NCI-H2171 (cell line): Measurements from ENCODE around the gene PTPRK.
"Not testable (repeated sequence)": the region's sequence is repeated elsewhere in the genome, so short reads cannot be mapped to it uniquely, and the experiment has no call there.

ENCODE experiments used
- DNase-seq: peaks from one replicate; lab custom pipeline; 2025; lab: John Stamatoyannopoulos, UW

PTPRK gene

DNA sequence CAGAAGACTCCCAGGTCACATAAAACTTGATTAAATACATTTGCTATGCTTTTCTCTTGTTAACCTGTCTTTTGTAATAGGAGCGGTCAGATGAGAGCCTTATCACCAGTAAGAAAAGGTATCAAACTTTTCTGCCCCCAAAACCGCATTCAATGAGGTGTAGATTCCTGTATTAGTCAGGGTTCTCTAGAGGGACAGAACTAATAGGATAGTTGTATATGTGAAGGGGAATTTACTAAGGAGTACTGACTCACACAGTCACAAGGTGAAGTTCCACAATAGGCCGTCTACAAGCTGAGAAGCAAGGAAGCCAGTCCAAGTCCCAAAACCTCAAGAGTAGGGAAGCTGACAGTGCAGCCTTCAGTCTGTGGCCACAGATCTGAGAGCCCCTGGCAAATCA lies 32.7 kb downstream of the PTPRK start:
- no peak for DNase-seq

DNA sequence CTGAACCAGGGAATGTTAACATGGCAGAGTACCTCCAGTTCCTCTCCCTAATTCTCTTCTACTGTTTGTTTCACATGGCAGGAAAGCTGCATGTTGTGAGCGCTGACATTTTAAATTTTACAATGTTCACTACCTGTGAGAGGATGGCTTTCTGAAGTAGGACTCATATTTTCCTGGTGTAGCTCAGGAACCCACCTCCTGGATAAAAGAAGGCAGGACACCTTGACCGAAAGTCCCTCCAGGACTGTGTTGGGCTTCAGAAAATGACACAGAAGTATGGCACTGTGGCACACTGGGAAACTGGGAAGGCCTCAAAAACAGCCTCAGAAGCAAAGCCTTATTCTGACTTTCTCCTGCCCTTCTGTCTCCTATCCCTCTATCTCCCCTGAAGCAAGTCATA lies 33.3 kb downstream of the PTPRK start:
- no peak for DNase-seq

DNA sequence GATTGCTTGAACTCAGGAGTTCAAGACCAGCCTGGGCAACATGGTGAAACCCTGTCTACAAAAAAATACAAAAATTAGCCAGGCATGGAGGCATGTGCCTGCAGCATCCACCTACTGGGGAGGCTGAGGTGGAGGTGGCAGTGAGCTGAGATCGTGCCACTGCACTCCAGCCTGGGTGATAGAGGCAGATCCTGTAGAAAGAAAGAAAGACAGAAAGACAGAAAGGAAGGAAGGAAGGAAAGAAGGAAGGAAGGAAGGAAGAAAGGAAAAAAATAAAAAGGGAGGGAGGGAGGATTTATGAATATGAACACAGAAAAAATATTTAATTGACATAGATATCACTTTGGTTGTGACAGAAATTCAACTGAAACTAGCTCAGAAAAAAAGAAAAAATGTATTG lies 33.8 kb downstream of the PTPRK start:
- not testable (repeated sequence) for DNase-seq

DNA sequence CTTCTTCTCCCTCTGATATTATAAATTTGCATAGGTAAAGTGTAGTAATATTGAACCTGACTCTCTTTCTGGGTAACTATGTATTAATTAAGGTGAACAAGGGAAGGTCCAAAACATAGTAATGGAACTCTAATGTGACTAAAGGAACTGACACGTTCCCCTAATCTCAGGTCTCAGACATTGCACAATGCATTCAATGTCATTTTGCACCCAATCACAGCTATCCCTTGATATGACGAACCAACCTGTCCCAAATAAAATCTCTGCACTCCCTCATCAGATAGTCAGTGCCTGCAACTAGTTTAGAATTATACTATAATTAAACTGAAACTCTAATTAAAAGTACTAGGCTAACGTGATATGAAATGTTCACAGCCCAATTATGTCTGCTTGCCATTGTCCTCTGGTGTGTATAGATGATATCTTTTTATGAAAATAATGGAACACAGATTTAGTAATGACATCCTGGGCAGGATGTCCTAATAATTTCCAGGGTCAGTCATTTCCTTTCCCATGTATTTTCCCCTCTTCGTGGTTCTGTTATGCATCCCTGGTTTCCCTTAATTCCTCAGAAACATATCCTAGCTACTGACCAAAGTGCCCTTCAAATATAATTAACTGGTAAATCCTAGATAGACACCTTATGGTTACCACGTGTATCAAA lies 36.8 kb downstream of the PTPRK start:
- no peak for DNase-seq

DNA sequence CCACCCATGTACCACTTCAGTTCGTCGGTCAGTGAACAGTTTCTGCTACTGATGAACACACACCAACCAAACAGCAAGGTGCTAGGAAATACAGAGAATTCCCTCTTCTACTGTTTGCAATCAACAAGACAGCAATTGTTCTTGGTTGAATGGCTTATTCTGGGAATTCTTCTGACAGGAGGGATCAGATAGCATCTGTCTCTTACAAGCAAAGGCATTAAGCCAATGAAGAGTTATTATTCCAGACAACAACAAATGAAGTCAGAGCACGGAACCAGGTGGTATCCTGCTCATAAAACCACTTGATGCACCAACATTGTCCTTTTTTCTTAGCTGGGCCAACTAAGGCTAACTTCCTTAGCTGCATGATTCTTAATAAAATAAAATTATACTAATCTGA lies 37.8 kb downstream of the PTPRK start:
- DNase-seq, result peak; percentile 62

DNA sequence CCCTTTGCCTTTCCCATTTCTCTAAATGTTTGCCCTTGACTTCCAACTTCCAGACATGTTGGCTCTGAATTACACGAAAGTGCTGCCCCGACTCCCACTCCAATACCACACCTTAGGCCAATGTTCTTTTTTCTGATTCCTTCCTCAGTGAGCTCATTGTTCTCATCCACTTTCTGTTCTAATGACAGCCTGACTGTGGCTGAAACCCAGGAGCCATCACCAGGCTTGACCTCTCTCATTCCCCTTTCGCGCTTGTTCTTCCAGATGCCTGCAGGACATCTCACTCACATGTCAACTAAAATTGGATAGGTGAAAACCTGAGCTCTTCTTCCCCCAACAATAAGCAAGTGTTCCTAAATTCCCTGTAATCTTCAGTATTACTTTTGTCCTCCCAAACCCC lies 40.4 kb downstream of the PTPRK start:
- DNase-seq, result no peak

DNA sequence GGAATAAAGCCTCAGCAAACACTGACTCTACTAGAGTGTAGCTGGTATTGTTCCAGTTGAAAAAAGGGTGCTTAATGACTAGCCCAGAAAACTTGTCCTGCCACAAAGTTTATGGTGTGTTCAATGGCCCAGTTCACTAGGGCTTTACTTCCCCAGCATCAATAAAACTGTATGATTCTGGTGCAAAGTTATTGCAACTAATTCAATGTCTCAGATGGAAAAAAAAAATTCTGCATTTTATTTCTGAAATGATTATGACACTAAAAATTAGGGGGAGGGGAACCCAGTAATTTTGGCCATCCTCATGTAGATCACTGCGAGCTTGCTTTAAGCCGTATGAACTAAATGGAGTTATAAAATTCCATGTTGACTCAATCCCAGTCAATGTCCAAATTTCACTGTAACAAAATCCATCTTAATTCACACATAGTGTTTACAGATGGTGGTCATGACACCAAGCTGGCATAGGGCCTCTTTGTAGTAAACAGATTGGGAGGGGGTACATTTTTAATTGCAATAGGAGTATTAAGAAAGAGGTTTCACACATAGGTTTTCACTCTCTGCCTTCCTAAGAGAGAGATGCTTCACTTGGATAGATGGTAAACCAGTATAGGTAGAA lies 41.2 kb downstream of the PTPRK start:
- no peak for DNase-seq

DNA sequence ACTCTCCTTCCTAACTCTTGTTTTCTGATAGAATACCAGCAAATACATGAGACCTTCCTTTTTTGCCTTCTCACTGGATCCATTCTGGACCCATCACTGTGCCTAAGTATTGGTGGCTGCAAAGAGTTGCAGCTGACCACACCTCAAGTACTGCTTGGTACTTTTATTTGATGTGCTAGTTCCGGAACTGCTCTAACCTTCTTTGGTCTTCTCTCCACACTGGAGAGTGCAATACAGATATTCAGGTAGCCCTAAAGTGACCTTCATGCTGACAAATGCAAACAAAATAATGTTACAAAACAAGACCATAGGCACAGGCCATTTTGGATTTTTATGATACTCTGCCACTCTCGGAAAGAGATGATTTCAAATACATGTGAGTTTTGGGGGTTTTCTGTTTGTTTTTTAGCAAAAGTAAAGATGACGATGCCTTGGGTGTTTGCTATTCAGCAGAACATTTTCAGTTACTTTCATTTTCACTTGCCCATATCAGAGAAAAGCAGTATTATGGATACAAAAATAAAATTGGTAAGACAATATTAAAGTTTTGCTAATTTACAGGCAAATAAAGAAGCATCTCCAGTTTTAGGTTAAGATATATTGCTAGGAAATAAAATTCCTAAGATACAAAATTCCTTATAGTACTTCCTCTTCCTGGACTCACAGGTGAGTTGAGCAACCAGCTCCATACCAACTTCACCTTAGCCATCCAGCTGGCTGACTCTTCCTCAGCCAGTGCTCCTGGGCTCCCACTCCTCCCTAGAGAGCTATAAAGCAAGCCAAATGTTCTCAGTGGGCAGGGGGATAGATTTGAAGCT lies 42.0 kb downstream of the PTPRK start:
- no peak for DNase-seq

DNA sequence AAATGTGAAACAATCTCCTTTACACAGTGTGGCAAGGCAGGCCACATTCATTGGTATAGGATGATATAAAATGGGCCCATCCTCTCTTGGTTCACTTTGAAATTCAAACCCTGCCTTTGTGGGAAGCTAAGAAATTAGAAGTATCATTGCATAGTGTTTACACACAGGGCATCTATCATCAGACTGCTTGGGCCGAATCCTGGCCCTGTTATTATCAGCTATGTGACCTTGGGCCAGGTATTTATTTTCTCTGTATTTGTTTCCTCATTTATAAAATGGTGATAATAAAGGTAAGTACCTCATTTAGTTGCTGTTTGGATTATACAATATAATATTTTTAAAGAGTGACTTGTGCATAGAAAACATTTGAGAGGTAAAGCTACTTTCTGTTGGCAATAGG lies 45.5 kb downstream of the PTPRK start:
- no peak for DNase-seq

DNA sequence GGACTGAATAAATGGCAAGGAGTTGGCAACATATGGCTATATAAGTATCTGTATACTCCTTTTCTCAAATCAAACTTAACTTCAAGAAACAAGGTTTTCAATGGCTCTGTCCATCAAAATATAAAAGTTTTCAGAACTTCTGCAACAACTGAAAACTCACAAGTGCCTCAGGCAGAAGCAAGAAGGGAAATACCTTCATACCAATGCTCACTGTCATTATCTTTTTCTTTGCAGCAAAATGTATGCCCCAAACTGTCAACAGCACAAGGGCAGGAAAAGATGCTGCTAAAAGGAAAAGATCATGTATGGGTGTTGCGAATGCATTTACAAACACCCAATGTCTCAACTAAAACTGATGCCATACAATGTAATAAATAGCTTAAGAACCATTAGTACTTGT lies 45.9 kb downstream of the PTPRK start:
- DNase-seq, result no peak

DNA sequence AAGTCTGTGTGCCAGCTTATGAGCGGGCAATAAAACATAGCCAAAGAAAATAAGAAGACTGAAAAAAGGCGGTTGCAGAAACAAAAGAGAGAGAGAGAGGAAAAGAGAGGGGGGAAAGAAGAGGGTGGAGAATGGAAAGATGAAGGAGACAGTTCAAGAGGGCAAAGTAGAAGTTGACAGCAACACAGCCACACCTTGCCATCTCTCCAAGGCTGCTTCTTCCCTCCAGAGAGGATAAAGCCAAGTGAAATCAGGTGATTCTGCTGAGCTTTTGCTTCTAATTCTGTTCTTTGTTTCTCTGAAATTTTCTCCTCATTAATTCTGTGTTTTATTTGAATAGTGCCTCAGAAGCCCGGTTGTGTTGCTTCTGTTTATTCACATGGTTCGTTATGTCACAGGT lies 48.5 kb downstream of the PTPRK start:
- no peak for DNase-seq

DNA sequence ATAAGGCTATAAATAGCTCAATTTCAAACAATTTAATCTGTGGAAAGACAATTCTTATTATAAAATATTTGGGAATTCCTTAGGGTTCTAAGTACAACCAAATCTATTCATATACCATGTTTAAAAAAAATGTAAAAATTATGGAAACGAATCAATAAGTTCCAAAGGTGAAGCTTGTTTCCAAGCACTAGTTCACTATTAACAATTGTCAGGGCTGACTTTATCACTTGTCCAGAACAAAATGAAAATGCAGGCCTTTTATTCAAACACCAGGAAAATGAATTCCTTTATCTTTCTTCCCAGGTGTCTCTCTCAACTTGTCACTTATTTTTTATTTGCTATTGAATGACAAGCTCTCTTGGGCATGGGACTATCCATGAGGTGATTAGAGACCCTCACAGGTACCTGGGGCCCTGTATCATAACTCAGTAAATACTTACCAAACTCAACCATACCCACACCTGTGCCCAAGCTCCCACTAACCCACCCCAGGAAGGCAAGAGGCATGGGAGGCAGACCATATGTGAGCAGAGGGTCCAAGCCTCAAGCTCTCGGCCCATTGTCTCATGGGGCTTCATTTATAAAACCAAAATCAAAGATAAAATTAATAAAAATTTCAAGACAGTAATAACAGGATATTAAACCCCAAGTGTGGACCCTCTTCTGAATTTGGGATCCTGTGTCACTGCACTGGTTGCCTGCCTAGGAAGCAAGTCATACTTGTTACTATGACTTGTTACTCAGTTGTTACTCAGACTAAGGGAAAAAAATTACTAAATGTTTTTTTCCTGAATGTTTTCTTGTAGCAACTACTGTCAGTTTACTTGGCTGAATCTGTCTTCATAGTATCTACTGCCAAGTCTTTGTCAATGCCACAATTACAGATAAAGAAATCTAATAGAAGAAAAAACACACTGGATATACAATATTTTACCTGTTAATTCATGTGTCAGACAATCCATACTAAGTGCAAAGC lies 54.7 kb downstream of the PTPRK start:
- no peak for DNase-seq

DNA sequence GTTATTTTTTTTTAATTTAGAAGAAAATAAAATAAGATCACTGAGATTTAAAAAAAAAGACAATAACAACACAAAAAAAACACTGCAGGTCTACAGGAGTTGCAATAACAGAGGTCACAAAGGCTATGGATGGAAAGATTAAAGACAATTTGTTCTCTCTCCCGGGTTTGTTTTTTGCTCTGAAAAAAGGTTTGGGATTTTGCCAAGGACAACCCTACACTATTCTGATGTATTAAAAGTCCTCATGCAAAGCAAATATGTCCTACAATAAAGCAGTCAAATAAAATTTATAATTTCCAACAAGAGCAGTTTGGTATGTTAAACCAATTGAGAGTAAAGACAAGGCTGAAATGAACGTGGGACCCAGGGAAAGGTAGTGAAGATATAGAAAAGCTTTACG lies 55.6 kb downstream of the PTPRK start:
- peak; percentile 9 for DNase-seq

DNA sequence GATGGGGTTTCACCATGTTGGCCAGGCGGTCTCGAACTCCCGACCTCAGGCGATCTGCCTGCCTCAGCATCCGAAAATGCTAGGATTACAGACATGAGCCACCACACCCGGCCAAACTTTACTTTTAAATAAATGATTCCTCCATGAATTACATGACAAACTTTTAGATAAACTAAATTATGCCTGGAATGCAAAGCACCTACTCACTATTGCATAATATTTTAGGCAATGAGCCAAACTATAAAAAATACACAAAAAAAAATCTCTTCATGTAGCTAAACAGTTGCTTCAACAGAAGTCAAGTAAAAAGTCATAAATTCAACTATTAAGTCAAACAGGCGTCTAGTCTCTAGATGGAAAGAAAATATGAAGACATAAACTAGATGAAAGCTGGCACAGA lies 56.5 kb downstream of the PTPRK start:
- no peak for DNase-seq

DNA sequence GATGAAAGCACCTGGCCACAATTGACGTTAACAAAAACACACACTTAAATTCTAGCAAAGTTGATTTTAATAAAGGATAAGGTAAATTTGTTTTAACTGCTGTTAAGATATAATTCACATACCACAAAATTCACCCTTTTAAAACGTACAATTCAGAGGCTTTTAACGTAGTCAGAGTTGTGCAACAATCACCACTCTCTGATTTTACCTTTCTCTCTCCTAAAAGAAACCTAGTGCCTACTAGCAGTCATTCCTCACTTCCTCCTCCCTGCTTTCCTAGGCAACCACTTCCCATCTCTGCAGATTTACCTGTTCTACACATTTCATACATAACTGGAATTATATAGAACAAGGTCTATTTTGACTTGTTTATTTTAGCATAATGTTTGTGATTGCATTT lies 58.9 kb downstream of the PTPRK start:
- no peak for DNase-seq

DNA sequence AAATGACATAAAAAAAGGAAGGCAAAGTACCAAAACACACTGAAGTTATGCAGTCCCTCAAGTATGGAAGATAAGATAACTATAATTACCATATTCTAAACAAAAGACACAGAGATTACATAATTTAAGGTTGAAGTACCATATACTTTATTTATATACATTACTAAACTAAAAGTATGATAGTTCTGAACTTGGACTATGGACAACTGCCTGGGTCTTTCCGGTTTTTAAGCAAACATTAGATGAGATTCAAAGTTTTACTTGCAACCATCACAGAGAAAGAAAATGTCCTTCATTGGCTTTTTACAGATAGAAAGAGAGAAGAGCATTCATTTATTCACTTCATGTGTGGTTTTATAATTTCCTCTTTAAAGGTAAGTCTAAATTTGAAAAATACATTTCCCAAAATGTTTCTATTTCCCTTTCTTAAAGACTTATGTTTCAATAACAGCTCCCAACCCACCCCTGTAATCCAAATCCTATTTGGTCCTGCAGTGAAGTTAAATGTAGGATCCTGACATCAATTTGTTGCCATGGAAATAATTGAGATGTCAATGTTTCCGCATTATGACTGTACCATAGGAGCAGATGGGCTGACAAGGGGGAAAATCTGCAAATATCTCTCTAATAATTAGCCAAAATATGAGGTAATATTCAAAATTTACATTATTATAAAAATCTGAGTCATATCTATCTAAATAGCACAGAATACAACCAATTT lies 63.7 kb downstream of the PTPRK start:
- no peak for DNase-seq

DNA sequence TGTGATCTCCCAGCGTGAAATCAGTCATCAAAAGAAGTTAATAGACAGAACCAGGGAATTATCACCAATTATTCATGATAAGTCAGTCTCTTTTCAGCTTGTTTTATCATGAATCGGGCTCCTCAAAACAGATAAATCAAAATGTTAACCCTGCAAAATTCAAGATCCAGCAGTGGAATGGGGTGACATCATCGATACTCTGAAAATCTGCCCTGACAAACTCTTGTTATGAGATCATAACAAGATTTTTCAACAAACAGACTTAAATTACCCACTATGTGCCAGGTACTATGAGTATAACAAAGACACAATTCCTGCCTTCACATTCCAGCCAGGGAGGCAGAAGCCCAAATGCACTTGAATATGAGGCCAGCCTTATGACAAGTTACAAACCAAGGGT lies 64.4 kb downstream of the PTPRK start:
- no peak for DNase-seq

DNA sequence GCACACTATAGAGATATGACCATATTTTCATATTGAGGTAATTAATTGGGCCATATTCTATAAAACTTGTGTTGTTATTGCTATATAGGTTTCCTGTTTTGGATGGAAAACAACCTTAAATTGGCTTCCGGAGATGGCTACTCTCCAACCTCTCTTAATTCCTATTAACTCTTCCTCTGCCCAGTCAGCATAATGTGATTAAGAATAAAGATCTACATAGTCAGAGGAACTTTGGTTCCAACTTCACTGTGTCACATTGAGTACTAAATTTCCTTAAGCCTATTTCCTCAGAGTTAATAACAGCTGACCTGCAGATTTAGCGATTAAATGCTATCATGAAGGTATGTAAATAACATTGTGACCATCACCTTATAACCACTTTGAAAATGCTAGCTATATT lies 67.7 kb downstream of the PTPRK start:
- DNase-seq, result no peak

DNA sequence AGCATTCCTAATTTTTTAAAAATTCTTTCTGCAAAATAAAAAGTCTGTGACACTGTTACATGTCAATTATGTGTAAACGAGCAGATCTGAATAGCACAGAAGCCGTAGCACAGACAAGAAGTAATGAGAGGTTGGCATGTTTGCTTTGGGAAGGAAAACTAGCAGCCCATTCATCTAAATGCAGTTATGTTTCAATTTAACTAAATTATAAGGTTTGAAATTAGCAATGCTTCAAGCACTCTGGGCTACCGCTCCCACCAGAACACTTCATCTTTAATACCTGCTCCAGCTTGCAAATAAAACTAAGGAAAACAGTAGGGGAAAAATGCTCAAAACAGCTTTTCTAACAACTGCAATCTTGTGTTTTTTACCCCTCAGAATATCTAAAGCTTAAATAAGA lies 73.9 kb downstream of the PTPRK start:
- no peak for DNase-seq

DNA sequence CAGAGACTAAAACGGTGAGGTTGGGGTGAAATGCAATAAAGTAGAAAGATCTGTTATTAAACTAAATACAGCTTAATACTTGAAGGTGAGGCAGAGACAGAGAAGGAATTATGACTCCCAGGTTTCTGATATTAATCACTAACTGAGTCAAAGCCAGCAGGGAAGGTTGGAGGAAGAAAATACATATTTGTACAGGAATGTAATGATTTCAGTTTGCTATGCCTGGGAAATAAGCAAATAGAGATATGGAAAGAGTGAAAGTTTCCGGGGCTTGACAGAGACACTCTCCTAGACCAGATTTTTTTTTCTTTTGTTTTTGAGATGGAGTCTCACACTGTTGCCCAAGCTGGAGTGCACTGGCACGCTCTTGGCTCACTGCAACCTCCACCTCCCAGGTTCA lies 76.8 kb downstream of the PTPRK start:
- no peak for DNase-seq

DNA sequence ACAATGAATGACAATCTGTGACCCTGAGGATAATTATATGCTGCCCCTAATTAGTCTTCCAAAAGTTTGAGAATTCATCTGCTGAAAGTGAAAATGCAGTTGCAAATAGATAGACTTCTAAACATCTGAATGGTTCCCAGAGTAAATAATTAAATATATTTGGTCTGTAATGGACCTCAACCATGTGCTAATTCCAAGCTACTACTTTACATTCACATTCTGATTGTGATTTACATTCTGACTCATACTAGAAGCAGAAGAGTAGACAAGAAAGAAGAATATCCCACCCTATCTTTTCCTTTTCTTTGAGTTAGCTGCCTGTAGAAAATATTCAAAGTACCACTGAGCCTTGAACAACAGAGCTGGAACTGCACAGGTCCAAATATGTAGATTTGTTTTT lies 80.8 kb downstream of the PTPRK start:
- no peak for DNase-seq

DNA sequence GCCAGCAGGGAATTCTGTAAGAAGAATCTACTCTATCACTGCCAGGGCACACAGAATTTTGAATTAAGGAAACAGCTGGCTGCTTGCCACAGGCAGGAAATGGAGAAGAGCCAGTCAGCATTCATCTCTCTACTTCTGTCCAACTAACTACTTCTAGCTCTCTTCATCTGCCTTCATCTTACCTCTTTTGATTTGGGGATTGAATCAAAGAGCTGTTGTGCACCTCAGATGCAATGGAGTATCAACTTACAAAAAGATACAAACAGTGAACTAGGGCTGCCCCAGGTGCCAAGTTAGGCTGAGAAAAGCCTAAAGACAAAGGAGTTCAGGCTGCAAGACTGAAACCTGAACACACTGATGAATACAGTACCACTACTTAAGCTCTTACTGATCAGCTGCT lies 82.0 kb downstream of the PTPRK start:
- DNase-seq, result peak; percentile 20
